GM23338 (cell line): ENCODE measurements around the gene FNIP2. TPM values are rescaled to one million over a fixed set of nuclear protein-coding genes. Genes with fewer than 3 reads are reported as not detected.

Experiments
- ATAC-seq: fragments of 200-7000 bp; cut with Tn5 transposase; 3 replicates; pipeline ENCODE4 v1.9.1; 2020
- DNase-seq: peaks from one replicate; pipeline ENCODE4 v3.0.0-alpha.2; 2015; ENCODE audit warnings: low spot score
- H2AFZ ChIP-seq: fragments of 200-600 bp; sonication (generic); 2 replicates; pipeline ENCODE4 v1.8.0; 2016; ENCODE audit warnings: antibody characterized with exemption, mild to moderate bottlenecking, moderate library complexity
- H3F3A ChIP-seq: fragments of 200-600 bp; sonication (generic); replicated peaks from 2 replicates; pipeline ENCODE4 v1.8.0; 2017; ENCODE audit warnings: antibody characterized with exemption, mixed run types, low read depth
- H3K27ac ChIP-seq: fragments of 200-600 bp; sonication (generic); 2 replicates; pipeline ENCODE4 v1.6.1; 2016; ENCODE audit warnings: low read depth
- H3K27me3 ChIP-seq: fragments of 200-600 bp; sonication (generic); 2 replicates; pipeline ENCODE4 v1.8.0; 2016; ENCODE audit warnings: mild to moderate bottlenecking, mixed run types, moderate library complexity; ENCODE audit not compliant: insufficient read depth
- H3K36me3 ChIP-seq: fragments of 200-600 bp; sonication (generic); 2 replicates; pipeline ENCODE4 v1.8.0; 2016; ENCODE audit warnings: mild to moderate bottlenecking; ENCODE audit not compliant: insufficient read depth
- H3K4me1 ChIP-seq: fragments of 200-600 bp; sonication (generic); 2 replicates; pipeline ENCODE4 v1.8.0; 2016; ENCODE audit warnings: mild to moderate bottlenecking, moderate library complexity; ENCODE audit not compliant: insufficient read depth
- H3K4me2 ChIP-seq: fragments of 200-600 bp; sonication (generic); 2 replicates; pipeline ENCODE4 v1.7.1; 2017; ENCODE audit warnings: mixed run types
- H3K4me3 ChIP-seq: fragments of 200-600 bp; sonication (generic); 2 replicates; pipeline ENCODE4 v1.6.1; 2016; ENCODE audit warnings: mixed run types
- H3K79me2 ChIP-seq: fragments of 200-600 bp; sonication (generic); replicated peaks from 2 replicates; pipeline ENCODE4 v1.8.0; 2017; ENCODE audit warnings: mild to moderate bottlenecking; ENCODE audit not compliant: insufficient read depth
- H3K9me2 ChIP-seq: fragments of 200-600 bp; sonication (generic); 2 replicates; pipeline ENCODE4 v1.8.0; 2017; ENCODE audit not compliant: insufficient read depth
- H4K20me1 ChIP-seq: fragments of 200-600 bp; sonication (generic); replicated peaks from 2 replicates; pipeline ENCODE4 v1.8.0; 2017; ENCODE audit warnings: mild to moderate bottlenecking; ENCODE audit not compliant: insufficient read depth
- H3K27ac Mint-ChIP-seq: 2 replicates; pipeline ENCODE4 v1.8.0; 2020; ENCODE audit warnings: inconsistent platforms, mild to moderate bottlenecking, moderate library complexity, mixed read lengths
- H3K27me3 Mint-ChIP-seq: 3 replicates; pipeline ENCODE4 v1.8.0; 2022; ENCODE audit warnings: low read depth, mild to moderate bottlenecking, moderate library complexity, mixed read lengths, inconsistent platforms; ENCODE audit not compliant: insufficient read depth, poor library complexity
- H3K36me3 Mint-ChIP-seq: 3 replicates; pipeline ENCODE4 v1.8.0; 2021; ENCODE audit warnings: low read depth, mild to moderate bottlenecking, inconsistent platforms, moderate library complexity, mixed read lengths
- H3K4me1 Mint-ChIP-seq: 3 replicates; pipeline ENCODE4 v1.8.0; 2020; ENCODE audit warnings: mild to moderate bottlenecking, inconsistent platforms, mixed read lengths
- H3K4me3 Mint-ChIP-seq: 3 replicates; pipeline ENCODE4 v1.8.0; 2021; ENCODE audit warnings: moderate library complexity, mild to moderate bottlenecking, inconsistent platforms, mixed read lengths
- H3K9me3 Mint-ChIP-seq: 3 replicates; pipeline ENCODE4 v1.8.0; 2020; ENCODE audit warnings: moderate library complexity, mild to moderate bottlenecking, inconsistent platforms, mixed read lengths
- CREB1 ChIP-seq: fragments of 250-450 bp; sonication (Bioruptor Pico); IDR thresholded peaks from 2 replicates; pipeline ENCODE4 v1.5.0; 2020; ENCODE audit warnings: low read depth, mild to moderate bottlenecking, moderate library complexity
- EZH2phosphoT487 ChIP-seq: fragments of 200-600 bp; sonication (generic); IDR thresholded peaks from one replicate; pipeline ENCODE4 v1.8.1; 2018; ENCODE audit warnings: antibody characterized with exemption; ENCODE audit not compliant: unreplicated experiment
- NANOG ChIP-seq: IDR thresholded peaks from 2 replicates; pipeline ENCODE4 v1.6.1; 2016; ENCODE audit warnings: antibody characterized with exemption, borderline replicate concordance
- STAT1 ChIP-seq: IDR thresholded peaks from one replicate; pipeline ENCODE4 v1.6.1; 2016; ENCODE audit warnings: antibody characterized with exemption; ENCODE audit not compliant: unreplicated experiment
- ZNF331 ChIP-seq: fragments of 250-450 bp; sonication (Bioruptor Pico); IDR thresholded peaks from 2 replicates; pipeline ENCODE4 v1.5.0; 2020; ENCODE audit warnings: low read depth, mild to moderate bottlenecking, moderate library complexity
- polyA plus RNA-seq: library from polyadenylated mRNA; unstranded; fragments of >200 nt; fragmentation: Nextera tagmentation; extraction: Ambion mirVana; gene quantifications from 2 replicates; pipeline ENCODE4 v1.2.1, GENCODE V29; 2016
- total RNA-seq: library from RNA; depleted of rRNA; stranded (reverse); fragments of >200 nt; shearing (Covaris generic); gene quantifications from 2 replicates; pipeline ENCODE4 v1.2.3, GENCODE V29; 2014
- TF ChIP-seq, protein P1 (sequence below): fragments of 250-450 bp; sonication (Bioruptor Pico); IDR thresholded peaks from 2 replicates; pipeline ENCODE4 v1.5.0; 2020; ENCODE audit warnings: mild to moderate bottlenecking, moderate library complexity
- TF ChIP-seq, protein P2 (sequence below): IDR thresholded peaks from one replicate; pipeline ENCODE4 v1.6.1; 2018; ENCODE audit warnings: antibody characterized with exemption; ENCODE audit not compliant: unreplicated experiment
- TF ChIP-seq, protein P3 (sequence below), 2 experiments: fragments of 200-600 bp in 1 of 2; sonication (generic) in 1 of 2; conservative IDR thresholded peaks; 2 replicates each; pipeline versions ENCODE4 v1.5.1 to v1.6.1; 2016 to 2017; ENCODE audit warnings: antibody characterized with exemption in 2 of 2, low read depth in 2 of 2, mild to moderate bottlenecking in 2 of 2, moderate library complexity in 1 of 2

The FNIP2 gene
- total and polyA plus RNA-seq, 2 experiments from 2014 or later = 2.7 to 17.2 TPM

DNA sequence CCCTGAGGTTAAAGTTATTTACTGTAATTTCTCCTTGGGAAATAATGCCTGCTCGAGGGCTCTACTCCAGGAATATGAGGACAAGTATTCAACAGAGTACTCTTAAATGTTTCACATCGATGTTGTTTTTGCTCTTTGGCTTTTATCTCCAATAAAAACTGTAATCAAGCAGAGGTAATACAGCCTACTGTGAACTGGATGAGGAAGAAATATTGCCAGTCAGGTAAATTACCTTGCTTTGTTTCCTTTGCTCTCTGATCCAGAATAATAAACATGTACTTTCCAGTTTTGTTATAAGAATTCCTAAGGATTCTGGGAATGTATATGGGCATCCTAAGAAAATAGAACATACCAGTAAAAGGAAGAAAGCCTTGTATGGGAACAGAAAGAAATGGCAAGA is 60.4 kb downstream of the FNIP2 start (continued):
- TF ChIP-seq, protein P1, sequence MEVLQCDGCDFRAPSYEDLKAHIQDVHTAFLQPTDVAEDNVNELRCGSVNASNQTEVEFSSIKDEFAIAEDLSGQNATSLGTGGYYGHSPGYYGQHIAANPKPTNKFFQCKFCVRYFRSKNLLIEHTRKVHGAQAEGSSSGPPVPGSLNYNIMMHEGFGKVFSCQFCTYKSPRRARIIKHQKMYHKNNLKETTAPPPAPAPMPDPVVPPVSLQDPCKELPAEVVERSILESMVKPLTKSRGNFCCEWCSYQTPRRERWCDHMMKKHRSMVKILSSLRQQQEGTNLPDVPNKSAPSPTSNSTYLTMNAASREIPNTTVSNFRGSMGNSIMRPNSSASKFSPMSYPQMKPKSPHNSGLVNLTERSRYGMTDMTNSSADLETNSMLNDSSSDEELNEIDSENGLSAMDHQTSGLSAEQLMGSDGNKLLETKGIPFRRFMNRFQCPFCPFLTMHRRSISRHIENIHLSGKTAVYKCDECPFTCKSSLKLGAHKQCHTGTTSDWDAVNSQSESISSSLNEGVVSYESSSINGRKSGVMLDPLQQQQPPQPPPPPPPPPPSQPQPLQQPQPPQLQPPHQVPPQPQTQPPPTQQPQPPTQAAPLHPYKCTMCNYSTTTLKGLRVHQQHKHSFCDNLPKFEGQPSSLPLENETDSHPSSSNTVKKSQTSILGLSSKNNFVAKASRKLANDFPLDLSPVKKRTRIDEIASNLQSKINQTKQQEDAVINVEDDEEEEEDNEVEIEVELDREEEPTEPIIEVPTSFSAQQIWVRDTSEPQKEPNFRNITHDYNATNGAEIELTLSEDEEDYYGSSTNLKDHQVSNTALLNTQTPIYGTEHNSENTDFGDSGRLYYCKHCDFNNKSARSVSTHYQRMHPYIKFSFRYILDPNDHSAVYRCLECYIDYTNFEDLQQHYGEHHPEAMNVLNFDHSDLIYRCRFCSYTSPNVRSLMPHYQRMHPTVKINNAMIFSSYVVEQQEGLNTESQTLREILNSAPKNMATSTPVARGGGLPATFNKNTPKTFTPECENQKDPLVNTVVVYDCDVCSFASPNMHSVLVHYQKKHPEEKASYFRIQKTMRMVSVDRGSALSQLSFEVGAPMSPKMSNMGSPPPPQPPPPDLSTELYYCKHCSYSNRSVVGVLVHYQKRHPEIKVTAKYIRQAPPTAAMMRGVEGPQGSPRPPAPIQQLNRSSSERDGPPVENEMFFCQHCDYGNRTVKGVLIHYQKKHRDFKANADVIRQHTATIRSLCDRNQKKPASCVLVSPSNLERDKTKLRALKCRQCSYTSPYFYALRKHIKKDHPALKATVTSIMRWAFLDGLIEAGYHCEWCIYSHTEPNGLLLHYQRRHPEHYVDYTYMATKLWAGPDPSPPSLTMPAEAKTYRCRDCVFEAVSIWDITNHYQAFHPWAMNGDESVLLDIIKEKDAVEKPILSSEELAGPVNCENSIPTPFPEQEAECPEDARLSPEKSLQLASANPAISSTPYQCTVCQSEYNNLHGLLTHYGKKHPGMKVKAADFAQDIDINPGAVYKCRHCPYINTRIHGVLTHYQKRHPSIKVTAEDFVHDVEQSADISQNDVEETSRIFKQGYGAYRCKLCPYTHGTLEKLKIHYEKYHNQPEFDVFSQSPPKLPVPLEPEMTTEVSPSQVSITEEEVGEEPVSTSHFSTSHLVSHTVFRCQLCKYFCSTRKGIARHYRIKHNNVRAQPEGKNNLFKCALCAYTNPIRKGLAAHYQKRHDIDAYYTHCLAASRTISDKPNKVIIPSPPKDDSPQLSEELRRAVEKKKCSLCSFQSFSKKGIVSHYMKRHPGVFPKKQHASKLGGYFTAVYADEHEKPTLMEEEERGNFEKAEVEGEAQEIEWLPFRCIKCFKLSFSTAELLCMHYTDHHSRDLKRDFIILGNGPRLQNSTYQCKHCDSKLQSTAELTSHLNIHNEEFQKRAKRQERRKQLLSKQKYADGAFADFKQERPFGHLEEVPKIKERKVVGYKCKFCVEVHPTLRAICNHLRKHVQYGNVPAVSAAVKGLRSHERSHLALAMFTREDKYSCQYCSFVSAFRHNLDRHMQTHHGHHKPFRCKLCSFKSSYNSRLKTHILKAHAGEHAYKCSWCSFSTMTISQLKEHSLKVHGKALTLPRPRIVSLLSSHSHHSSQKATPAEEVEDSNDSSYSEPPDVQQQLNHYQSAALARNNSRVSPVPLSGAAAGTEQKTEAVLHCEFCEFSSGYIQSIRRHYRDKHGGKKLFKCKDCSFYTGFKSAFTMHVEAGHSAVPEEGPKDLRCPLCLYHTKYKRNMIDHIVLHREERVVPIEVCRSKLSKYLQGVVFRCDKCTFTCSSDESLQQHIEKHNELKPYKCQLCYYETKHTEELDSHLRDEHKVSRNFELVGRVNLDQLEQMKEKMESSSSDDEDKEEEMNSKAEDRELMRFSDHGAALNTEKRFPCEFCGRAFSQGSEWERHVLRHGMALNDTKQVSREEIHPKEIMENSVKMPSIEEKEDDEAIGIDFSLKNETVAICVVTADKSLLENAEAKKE (CRISPR knock-in tag) = no peak
- TF ChIP-seq ZNF331 (CRISPR knock-in tag) (no peak), EZH2phosphoT487 (no peak)

DNA sequence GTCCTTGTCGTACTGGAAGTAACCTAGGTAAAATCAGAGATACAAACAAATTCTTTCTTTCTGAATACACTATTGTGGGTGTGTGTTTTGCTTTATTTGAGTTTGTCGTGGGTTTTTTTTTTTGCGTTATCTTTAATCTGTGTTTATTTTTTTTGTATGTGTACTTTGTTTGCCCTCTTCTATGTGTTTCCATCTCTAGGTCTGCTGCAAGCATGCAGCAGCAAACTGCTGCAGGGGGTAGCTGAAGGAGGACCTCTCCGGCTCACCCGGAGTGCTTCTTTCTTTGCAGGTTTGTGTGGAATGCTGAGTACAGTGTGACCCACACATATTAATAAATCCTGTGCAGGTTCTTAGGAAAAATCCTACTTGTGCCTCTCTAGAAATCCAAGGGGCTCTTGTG is 64.8 kb downstream of the FNIP2 start:
- Mint-ChIP-seq H3K27ac (no peak overlapping the region), H3K27me3 (peaks cover 4% of the 10 kb centered on the region), H3K4me3 (no peak overlapping the region), H3K4me1 (peaks cover 20% of the 10 kb centered on the region), H3K36me3 (peaks cover 14% of the 10 kb centered on the region; the same call in 2 of the 3 replicates), H3K9me3 (no peaks in the 10 kb centered on the region)
- H4K20me1 ChIP-seq = no peaks in the 10 kb centered on the region
- ATAC-seq (no peak), DNase-seq (no peak)
- no peak overlapping the region for H3K4me3 ChIP-seq
- H3K9me2 ChIP-seq = no peaks in the 10 kb centered on the region
- no peaks in the 10 kb centered on the region for H3K79me2 ChIP-seq
- no peak overlapping the region for H3K27ac ChIP-seq
- no peak overlapping the region for H2AFZ ChIP-seq
- no peaks in the 10 kb centered on the region for H3K36me3 ChIP-seq
- H3K4me2 ChIP-seq = no peak overlapping the region
- no peaks in the 10 kb centered on the region for H3K4me1 ChIP-seq
- no peaks in the 10 kb centered on the region for H3K27me3 ChIP-seq
- no peaks in the 10 kb centered on the region for H3F3A ChIP-seq
- TF ChIP-seq, protein P2, sequence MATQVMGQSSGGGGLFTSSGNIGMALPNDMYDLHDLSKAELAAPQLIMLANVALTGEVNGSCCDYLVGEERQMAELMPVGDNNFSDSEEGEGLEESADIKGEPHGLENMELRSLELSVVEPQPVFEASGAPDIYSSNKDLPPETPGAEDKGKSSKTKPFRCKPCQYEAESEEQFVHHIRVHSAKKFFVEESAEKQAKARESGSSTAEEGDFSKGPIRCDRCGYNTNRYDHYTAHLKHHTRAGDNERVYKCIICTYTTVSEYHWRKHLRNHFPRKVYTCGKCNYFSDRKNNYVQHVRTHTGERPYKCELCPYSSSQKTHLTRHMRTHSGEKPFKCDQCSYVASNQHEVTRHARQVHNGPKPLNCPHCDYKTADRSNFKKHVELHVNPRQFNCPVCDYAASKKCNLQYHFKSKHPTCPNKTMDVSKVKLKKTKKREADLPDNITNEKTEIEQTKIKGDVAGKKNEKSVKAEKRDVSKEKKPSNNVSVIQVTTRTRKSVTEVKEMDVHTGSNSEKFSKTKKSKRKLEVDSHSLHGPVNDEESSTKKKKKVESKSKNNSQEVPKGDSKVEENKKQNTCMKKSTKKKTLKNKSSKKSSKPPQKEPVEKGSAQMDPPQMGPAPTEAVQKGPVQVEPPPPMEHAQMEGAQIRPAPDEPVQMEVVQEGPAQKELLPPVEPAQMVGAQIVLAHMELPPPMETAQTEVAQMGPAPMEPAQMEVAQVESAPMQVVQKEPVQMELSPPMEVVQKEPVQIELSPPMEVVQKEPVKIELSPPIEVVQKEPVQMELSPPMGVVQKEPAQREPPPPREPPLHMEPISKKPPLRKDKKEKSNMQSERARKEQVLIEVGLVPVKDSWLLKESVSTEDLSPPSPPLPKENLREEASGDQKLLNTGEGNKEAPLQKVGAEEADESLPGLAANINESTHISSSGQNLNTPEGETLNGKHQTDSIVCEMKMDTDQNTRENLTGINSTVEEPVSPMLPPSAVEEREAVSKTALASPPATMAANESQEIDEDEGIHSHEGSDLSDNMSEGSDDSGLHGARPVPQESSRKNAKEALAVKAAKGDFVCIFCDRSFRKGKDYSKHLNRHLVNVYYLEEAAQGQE = no peak
- TF ChIP-seq, protein P3, sequence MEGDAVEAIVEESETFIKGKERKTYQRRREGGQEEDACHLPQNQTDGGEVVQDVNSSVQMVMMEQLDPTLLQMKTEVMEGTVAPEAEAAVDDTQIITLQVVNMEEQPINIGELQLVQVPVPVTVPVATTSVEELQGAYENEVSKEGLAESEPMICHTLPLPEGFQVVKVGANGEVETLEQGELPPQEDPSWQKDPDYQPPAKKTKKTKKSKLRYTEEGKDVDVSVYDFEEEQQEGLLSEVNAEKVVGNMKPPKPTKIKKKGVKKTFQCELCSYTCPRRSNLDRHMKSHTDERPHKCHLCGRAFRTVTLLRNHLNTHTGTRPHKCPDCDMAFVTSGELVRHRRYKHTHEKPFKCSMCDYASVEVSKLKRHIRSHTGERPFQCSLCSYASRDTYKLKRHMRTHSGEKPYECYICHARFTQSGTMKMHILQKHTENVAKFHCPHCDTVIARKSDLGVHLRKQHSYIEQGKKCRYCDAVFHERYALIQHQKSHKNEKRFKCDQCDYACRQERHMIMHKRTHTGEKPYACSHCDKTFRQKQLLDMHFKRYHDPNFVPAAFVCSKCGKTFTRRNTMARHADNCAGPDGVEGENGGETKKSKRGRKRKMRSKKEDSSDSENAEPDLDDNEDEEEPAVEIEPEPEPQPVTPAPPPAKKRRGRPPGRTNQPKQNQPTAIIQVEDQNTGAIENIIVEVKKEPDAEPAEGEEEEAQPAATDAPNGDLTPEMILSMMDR (conservative IDR thresholded peaks at IDR 0.05; ENCODE audit: low read depth in 2 of 2) = no peak
- no peak for TF ChIP-seq CREB1 (CRISPR knock-in tag)
- no peak for TF ChIP-seq NANOG
- no peak for TF ChIP-seq STAT1
